H9 (cell line): ENCODE data around the gene ZNF236. TPM values are rescaled to one million over a fixed set of nuclear protein-coding genes. Genes with fewer than 3 reads are reported as not detected.
A peak's percentile ranks its signal among the peaks of the same experiment; 100 is the strongest.
"Not testable (repeated sequence)": the region's sequence is repeated elsewhere in the genome, so short reads cannot be mapped to it uniquely, and the experiment has no call there.

Experiments used
- DNase-seq: peaks from one replicate; pipeline ENCODE4 v3.0.0-alpha.2; 2017
- H2AFZ ChIP-seq: one replicate; pipeline ENCODE4 v1.6.1; 2013; ENCODE audit warnings: mild to moderate bottlenecking, low read length, control low read depth, moderate library complexity
- H2AK5ac ChIP-seq: 2 replicates; pipeline ENCODE4 v1.6.1; 2013; ENCODE audit warnings: low read length, control low read depth, mixed read lengths; ENCODE audit not compliant: insufficient read length
- H2BK120ac ChIP-seq: one replicate; pipeline ENCODE4 v1.6.1; 2013; ENCODE audit warnings: low read depth, mild to moderate bottlenecking, low read length, control low read depth, inconsistent platforms; ENCODE audit not compliant: poor library complexity, severe bottlenecking
- H2BK12ac ChIP-seq: 2 replicates; pipeline ENCODE4 v1.6.1; 2013; ENCODE audit warnings: low read length, control low read depth, mixed read lengths, low read depth; ENCODE audit not compliant: insufficient read length
- H2BK15ac ChIP-seq: 2 replicates; pipeline ENCODE4 v1.6.1; 2013; ENCODE audit warnings: low read depth, low read length, control low read depth
- H2BK20ac ChIP-seq: one replicate; pipeline ENCODE4 v1.6.1; 2013; ENCODE audit warnings: low read depth, mild to moderate bottlenecking, low read length, control low read depth, inconsistent platforms; ENCODE audit not compliant: poor library complexity, severe bottlenecking
- H2BK5ac ChIP-seq: 2 replicates; pipeline ENCODE4 v1.6.1; 2013; ENCODE audit warnings: low read length, control low read depth, mixed read lengths; ENCODE audit not compliant: insufficient read length
- H3K14ac ChIP-seq: 2 replicates; pipeline ENCODE4 v1.6.1; 2013; ENCODE audit warnings: low read length, control low read depth; ENCODE audit not compliant: insufficient read depth
- H3K18ac ChIP-seq: 2 replicates; pipeline ENCODE4 v1.6.1; 2013; ENCODE audit warnings: low read depth, mild to moderate bottlenecking, mixed read lengths, low read length, control low read depth; ENCODE audit not compliant: insufficient read length
- H3K23ac ChIP-seq: 2 replicates; pipeline ENCODE4 v1.6.1; 2013; ENCODE audit warnings: low read length, control low read depth, mixed read lengths, low read depth; ENCODE audit not compliant: insufficient read length
- H3K23me2 ChIP-seq: 2 replicates; pipeline ENCODE4 v1.6.1; 2013; ENCODE audit warnings: low read depth, mild to moderate bottlenecking, mixed read lengths, low read length, control low read depth; ENCODE audit not compliant: insufficient read length, poor library complexity, severe bottlenecking
- H3K27ac ChIP-seq: 2 replicates; pipeline ENCODE4 v1.5.1; 2013; ENCODE audit warnings: low read length, control low read depth, mixed read lengths, low read depth; ENCODE audit not compliant: insufficient read length
- H3K27me3 ChIP-seq: 2 replicates; pipeline ENCODE4 v1.6.1; 2013; ENCODE audit warnings: low read length, control low read depth, inconsistent platforms; ENCODE audit not compliant: insufficient read depth
- H3K4ac ChIP-seq: 2 replicates; pipeline ENCODE4 v1.6.1; 2013; ENCODE audit warnings: low read depth, mild to moderate bottlenecking, control low read depth, inconsistent platforms, low read length, moderate library complexity
- H3K4me1 ChIP-seq: 2 replicates; pipeline ENCODE4 v1.6.1; 2013; ENCODE audit warnings: low read length, control low read depth, inconsistent platforms; ENCODE audit not compliant: insufficient read depth
- H3K4me2 ChIP-seq: 2 replicates; pipeline ENCODE4 v1.6.1; 2013; ENCODE audit warnings: low read length, control low read depth, mixed read lengths; ENCODE audit not compliant: insufficient read length, insufficient read depth
- H3K56ac ChIP-seq: 2 replicates; pipeline ENCODE4 v1.6.1; 2013; ENCODE audit warnings: low read depth, mild to moderate bottlenecking, mixed read lengths, low read length, control low read depth; ENCODE audit not compliant: insufficient read length
- H3K79me1 ChIP-seq: 2 replicates; pipeline ENCODE4 v1.6.1; 2013; ENCODE audit warnings: low read depth, mild to moderate bottlenecking, moderate library complexity, low read length, control low read depth, inconsistent platforms; ENCODE audit not compliant: insufficient read depth, poor library complexity, severe bottlenecking
- H3K79me2 ChIP-seq: 2 replicates; pipeline ENCODE4 v1.6.1; 2013; ENCODE audit warnings: low read length, control low read depth, inconsistent platforms; ENCODE audit not compliant: insufficient read depth
- H3K9ac ChIP-seq: 2 replicates; pipeline ENCODE4 v1.6.1; 2013; ENCODE audit warnings: low read length, control low read depth, mixed read lengths; ENCODE audit not compliant: insufficient read length; ENCODE audit errors: extremely low read depth
- H3K9me3 ChIP-seq: one replicate; pipeline ENCODE4 v1.6.1; 2013; ENCODE audit warnings: low read depth, low read length, inconsistent platforms; ENCODE audit not compliant: control insufficient read depth
- H3T11ph ChIP-seq: one replicate; pipeline ENCODE4 v1.6.1; 2013; ENCODE audit warnings: mild to moderate bottlenecking, low read length, control low read depth, inconsistent platforms
- H4K20me1 ChIP-seq: one replicate; pipeline ENCODE4 v1.6.1; 2013; ENCODE audit not compliant: control insufficient read depth, insufficient read length, insufficient read depth
- H4K5ac ChIP-seq: 2 replicates; pipeline ENCODE4 v1.6.1; 2013; ENCODE audit warnings: low read depth, mild to moderate bottlenecking, mixed read lengths, low read length, control low read depth; ENCODE audit not compliant: insufficient read length
- H4K8ac ChIP-seq: replicated peaks from 2 replicates; pipeline ENCODE4 v1.6.1; 2013; ENCODE audit warnings: low read length, control low read depth, mixed read lengths, low read depth; ENCODE audit not compliant: insufficient read length
- H4K91ac ChIP-seq: 2 replicates; pipeline ENCODE4 v1.6.1; 2013; ENCODE audit warnings: low read depth, mild to moderate bottlenecking, moderate library complexity, mixed read lengths, low read length, control low read depth; ENCODE audit not compliant: insufficient read length
- H3K27ac Mint-ChIP-seq, 3 experiments: 2 replicates in 2 of 3; 3 replicates in 1 of 3; pipeline ENCODE4 v1.8.0; 2020 to 2021; ENCODE audit warnings: mixed read lengths in 3 of 3, mild to moderate bottlenecking in 1 of 3, moderate library complexity in 1 of 3
- H3K27me3 Mint-ChIP-seq: 2 replicates; pipeline ENCODE4 v1.8.0; 2021; ENCODE audit warnings: low read depth, mild to moderate bottlenecking, moderate library complexity, mixed read lengths
- H3K36me3 Mint-ChIP-seq, 3 experiments: 2 replicates in 2 of 3; 3 replicates in 1 of 3; pipeline ENCODE4 v1.8.0; 2020 to 2021; ENCODE audit warnings: low read depth in 3 of 3, mixed read lengths in 3 of 3; ENCODE audit not compliant: insufficient read depth in 1 of 3
- H3K4me1 Mint-ChIP-seq, 2 experiments: 2 replicates each; pipeline ENCODE4 v1.8.0; 2020; ENCODE audit warnings: mixed read lengths in 2 of 2
- H3K4me3 Mint-ChIP-seq, 2 experiments: 2 replicates in 1 of 2; 3 replicates in 1 of 2; pipeline ENCODE4 v1.8.0; 2020 to 2021; ENCODE audit warnings: mild to moderate bottlenecking in 2 of 2, mixed read lengths in 2 of 2, moderate library complexity in 1 of 2
- H3K9me3 Mint-ChIP-seq, 2 experiments: 2 replicates in 1 of 2; 3 replicates in 1 of 2; pipeline ENCODE4 v1.8.0; 2020; ENCODE audit warnings: mild to moderate bottlenecking in 2 of 2, mixed read lengths in 2 of 2, moderate library complexity in 1 of 2
- WGBS: extraction: QIAGEN DNeasy Blood & Tissue Kit; methylation state at CpG from one replicate; pipeline ENCODE4 v1.1.7; 2013; ENCODE audit warnings: missing lambda C conversion rate, low lambda C conversion rate, mixed read lengths; ENCODE audit not compliant: insufficient read length; ENCODE audit errors: extremely low coverage; 5-methylcytosine and 5-hydroxymethylcytosine counted together
- total RNA-seq: library from RNA; stranded (reverse); gene quantifications from 2 replicates; pipeline ENCODE4 v1.2.1, GENCODE V29; 2021
- TF ChIP-seq, protein P1 (sequence below): fragments of 200-600 bp; sonication (generic); conservative IDR thresholded peaks from 3 replicates; pipeline ENCODE4 v1.8.0; 2021; ENCODE audit warnings: antibody characterized with exemption, mild to moderate bottlenecking

The ZNF236 gene
- total RNA-seq, 1 experiment from 2014 or later = 16.0 TPM

DNA sequence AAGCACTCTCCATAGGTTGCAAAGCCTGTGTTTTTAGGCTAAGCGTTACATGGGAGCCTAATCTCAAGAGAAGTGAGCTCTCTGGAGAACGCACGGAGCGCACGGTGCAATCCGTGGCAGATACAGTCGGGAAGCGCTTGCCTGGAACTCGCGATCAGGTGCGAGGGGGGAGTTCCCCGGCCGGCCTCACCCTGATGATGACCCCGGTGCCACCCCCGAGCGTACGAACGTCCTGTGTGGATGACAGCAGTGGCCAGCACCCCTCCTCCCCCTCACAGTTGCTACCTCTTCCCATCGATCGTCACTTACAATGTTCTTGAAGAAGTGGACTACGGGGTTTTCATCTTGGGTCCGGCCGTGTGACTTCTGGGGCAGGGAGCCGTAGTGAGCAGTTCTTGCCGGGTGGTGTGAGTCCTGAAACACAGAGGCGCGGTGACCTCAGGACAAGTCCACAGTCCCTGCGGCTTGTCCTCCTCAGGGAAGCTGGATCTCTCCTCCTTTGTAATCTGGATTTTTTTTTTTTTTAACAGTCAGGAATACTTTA, 167.4 kb downstream of the ZNF236 start:
- DNase-seq = no peak
- Histone ChIP-seq H2BK5ac (no peak overlapping the region), H4K8ac (no peak overlapping the region), H3K27me3 (no peaks in the 10 kb centered on the region), H3K23me2 (no peaks in the 10 kb centered on the region), H2BK20ac (no peak overlapping the region), H4K5ac (no peak overlapping the region), H3K79me2 (no peaks in the 10 kb centered on the region), H3K23ac (no peak overlapping the region), H3K9me3 (no peaks in the 10 kb centered on the region), H3K14ac (no peak overlapping the region), H3K9ac (no peak overlapping the region), H2BK120ac (no peak overlapping the region), H3K18ac (no peak overlapping the region), H2AK5ac (no peak overlapping the region), H2BK12ac (no peak overlapping the region), H3K4me1 (no peaks in the 10 kb centered on the region), H3K4me2 (no peak overlapping the region), H4K20me1 (no peaks in the 10 kb centered on the region), H2BK15ac (no peak overlapping the region), H3T11ph (no peak overlapping the region), H3K4ac (no peak overlapping the region), H4K91ac (no peak overlapping the region), H3K56ac (no peak overlapping the region), H3K27ac (no peak overlapping the region), H2AFZ (no peak overlapping the region), H3K79me1 (no peaks in the 10 kb centered on the region)
- Mint-ChIP-seq H3K27ac (peak overlapping the region in 1 of 3 experiments; percentile 20; a peak in 1 of 7 replicates), H3K36me3 (no peaks in the 10 kb centered on the region), H3K9me3 (no peaks in the 10 kb centered on the region), H3K4me1 (peaks cover 16 to 32% of the 10 kb centered on the region in 2 experiments), H3K27me3 (peaks cover 8% of the 10 kb centered on the region), H3K4me3 (no peak overlapping the region)
- no CpG with 5 or more reads among the region's 28 CpGs for WGBS
- TF ChIP-seq, protein P1, sequence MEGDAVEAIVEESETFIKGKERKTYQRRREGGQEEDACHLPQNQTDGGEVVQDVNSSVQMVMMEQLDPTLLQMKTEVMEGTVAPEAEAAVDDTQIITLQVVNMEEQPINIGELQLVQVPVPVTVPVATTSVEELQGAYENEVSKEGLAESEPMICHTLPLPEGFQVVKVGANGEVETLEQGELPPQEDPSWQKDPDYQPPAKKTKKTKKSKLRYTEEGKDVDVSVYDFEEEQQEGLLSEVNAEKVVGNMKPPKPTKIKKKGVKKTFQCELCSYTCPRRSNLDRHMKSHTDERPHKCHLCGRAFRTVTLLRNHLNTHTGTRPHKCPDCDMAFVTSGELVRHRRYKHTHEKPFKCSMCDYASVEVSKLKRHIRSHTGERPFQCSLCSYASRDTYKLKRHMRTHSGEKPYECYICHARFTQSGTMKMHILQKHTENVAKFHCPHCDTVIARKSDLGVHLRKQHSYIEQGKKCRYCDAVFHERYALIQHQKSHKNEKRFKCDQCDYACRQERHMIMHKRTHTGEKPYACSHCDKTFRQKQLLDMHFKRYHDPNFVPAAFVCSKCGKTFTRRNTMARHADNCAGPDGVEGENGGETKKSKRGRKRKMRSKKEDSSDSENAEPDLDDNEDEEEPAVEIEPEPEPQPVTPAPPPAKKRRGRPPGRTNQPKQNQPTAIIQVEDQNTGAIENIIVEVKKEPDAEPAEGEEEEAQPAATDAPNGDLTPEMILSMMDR = no peak

DNA sequence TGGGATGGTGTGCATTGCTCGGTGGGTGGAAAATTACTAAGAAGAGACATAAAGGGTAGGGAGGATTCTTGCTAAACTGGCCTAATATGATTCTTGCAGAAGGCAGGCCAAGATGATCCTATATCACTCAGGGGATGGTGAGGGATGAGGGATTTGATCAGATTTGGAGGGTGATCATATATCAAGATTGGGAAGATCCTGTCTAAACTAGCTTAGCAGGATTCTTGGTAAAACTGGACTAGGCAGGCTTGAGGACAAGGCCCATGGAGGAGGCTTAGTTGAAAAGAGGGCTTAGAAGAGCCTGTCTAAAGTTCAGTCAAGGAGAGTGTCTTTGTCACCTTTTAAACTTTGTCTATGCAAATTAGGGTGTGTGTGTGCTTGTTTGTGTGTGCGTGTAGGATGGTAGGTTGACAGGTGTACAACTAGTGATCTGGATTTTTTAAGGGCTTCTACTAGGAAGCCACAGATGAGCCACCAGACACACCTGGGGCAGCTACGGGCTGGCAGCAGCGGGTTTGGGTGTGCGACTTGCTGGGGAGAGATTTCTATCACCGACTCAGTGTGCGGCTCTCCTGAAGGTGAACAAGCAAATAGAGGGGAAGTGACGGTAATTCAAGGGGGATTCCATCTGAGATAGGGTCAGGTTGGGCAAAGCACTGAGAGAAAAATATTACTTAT, 168.1 kb downstream of the ZNF236 start:
- not testable (repeated sequence) for H3K56ac ChIP-seq, H2BK12ac ChIP-seq, H3T11ph ChIP-seq, H2AFZ ChIP-seq, H3K27me3 ChIP-seq, H3K4ac ChIP-seq, H3K79me1 ChIP-seq, H2BK20ac ChIP-seq, H3K9me3 ChIP-seq, H4K5ac ChIP-seq, H2BK15ac ChIP-seq, H4K91ac ChIP-seq, H3K18ac ChIP-seq, H2AK5ac ChIP-seq, H4K8ac ChIP-seq, H2BK120ac ChIP-seq, H3K23me2 ChIP-seq, H3K9ac ChIP-seq, H3K27me3 Mint-ChIP-seq, H3K79me2 ChIP-seq, H3K4me2 ChIP-seq, H3K23ac ChIP-seq, H3K36me3 Mint-ChIP-seq, DNase-seq, H3K14ac ChIP-seq, H3K9me3 Mint-ChIP-seq, H2BK5ac ChIP-seq, H3K4me3 Mint-ChIP-seq, H3K27ac ChIP-seq, H4K20me1 ChIP-seq, H3K4me1 ChIP-seq, H3K27ac Mint-ChIP-seq
- WGBS = no CpG with 5 or more reads among the region's 8 CpGs
- peaks cover 17 to 34% of the 10 kb centered on the region in 2 experiments for H3K4me1 Mint-ChIP-seq
